Measurements from ENCODE around the gene LTC4S.

LTC4S gene

DNA sequence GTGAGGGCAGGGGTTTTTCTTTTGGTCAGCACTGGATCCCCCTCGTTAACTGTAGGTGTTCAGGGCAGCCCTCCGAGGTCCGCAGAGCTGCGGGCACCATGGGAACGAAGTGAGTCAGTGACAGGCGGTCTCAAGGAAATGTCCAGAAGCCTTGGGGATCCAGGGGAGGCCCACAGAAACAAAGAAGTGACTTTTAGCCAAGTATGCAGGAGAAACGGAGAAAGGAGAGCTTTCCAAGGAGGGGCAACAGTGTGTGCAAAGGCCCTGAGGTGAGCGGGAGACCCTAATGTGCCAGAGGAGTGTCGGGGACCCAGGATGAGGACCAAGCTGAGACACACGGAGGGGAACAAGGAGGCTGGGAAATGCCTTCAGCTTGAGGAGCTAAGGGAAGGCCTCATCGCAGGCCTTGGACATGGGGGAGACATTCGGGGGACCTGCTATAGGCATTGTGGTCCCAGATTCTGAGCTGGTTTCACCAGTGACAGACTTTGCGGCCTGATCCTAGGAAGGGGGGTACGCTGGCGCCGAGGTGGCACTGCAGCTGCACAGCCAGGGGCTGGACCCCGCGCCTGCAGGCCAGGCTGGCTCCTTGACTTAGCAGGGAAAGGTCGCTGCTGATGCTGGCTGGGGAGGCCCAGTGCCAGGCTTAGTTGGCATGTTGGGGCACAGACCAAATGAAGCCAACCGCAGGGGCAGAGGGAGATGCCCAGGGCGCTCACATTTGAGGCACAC is 3.3 kb downstream of the LTC4S start:
- no peak for DNase-seq (ENCODE audit: extremely low spot score)
- CTCF ChIA-PET = interaction anchor here (0.7 to 1.0 kb wide), 2 partner anchors 34 to 205 kb away, joined by 3 read pairs; no protein-coding TSS in a partner anchor
- POLR2A ChIA-PET = no interaction called here

DNA sequence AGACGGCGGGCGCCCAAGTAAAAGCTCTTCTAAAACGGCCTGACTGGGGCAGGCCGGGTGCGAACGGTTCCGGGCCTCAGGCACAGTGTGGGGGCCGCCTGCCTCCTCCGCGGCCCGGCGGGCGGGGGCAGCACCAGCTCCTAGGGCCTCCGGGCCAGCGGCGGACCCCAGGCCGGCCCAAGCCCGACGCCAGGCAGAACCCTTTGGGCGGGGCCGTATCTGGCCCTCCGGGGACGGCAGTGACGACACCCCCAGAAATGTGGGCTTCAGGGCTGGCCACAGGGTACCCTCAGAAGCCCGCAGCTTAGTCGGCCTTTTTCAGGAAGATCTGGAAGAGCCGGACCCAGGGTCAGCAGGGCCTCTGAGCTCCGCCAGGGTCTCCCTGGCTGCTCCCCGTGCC is 4.0 kb downstream of the LTC4S start:
- POLR2A ChIA-PET = interaction anchor here (0.9 kb wide), 1 partner anchor 23 kb away, joined by 3 read pairs; the partner anchor contains the start of gene SQSTM1
- TF ChIP-seq ARNT (IDR thresholded peaks at IDR 0.05) (no peak), TARDBP (IDR thresholded peaks at IDR 0.05) (no peak)
- no peak for DNase-seq (ENCODE audit: extremely low spot score)
- CTCF ChIA-PET = interaction anchor here (1.0 kb wide), 1 partner anchor 35 kb away, joined by 3 read pairs; no protein-coding TSS in a partner anchor

More for the DNA sequence above, 3.3 kb downstream of the LTC4S start:
- TF ChIP-seq BHLHE40 (IDR thresholded peaks at IDR 0.05; ENCODE audit: borderline replicate concordance) = no peak

DNA sequence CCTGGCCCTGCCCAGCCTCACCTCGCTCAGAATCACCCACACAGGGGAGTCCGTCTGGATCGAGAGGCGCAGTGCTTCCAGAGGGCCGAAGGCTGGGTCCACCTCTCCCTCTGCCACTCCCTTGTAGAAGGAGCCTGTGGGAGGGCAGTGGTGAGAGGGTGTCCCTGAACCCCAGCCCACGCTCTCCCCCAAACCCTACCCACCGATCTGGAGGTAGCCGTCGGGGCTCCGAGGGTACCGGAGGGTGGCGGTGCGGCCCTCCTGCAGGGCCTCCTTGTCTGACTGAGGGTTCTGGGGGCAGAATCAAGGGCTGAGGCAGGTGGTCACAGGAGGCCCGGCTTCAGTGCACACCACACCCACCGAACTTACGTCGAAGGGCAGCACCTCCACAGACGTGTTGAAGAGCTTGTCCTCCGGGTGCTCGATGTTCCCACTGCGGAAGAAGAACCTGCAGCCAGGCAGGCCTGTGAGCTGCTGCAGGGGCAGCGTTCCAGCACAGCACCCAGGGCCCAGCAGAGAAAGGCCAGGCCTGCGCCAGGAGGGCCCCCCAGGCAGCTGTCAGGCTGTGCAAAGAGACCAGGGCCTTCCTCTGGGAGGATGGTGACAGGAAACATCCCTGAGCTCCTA is 4.5 kb downstream of the LTC4S start:
- ChIA-PET CTCF (interaction anchor here (1.0 kb wide), 1 partner anchor 35 kb away, joined by 3 read pairs; no protein-coding TSS in a partner anchor), POLR2A (interaction anchor here (0.9 to 1.0 kb wide), 2 partner anchors 22 to 66 kb away, joined by 3 read pairs; partner anchors contain the start of gene SQSTM1)
- no peak for TF ChIP-seq SP1 (IDR thresholded peaks at IDR 0.05)
- TF ChIP-seq TARDBP (IDR thresholded peaks at IDR 0.05) = no peak
- TF ChIP-seq ELF4 (IDR thresholded peaks at IDR 0.05) = no peak
- no peak for TF ChIP-seq LEF1 (IDR thresholded peaks at IDR 0.05; ENCODE audit: borderline replicate concordance)
- TF ChIP-seq ZNF384 (IDR thresholded peaks at IDR 0.05) = no peak
- TF ChIP-seq FOXK2 (IDR thresholded peaks at IDR 0.05) = no peak
- no peak for TF ChIP-seq FOXA1 (IDR thresholded peaks at IDR 0.05)
- TF ChIP-seq BHLHE40 (IDR thresholded peaks at IDR 0.05; ENCODE audit: borderline replicate concordance) = no peak
- no peak for TF ChIP-seq HDGF (IDR thresholded peaks at IDR 0.05; ENCODE audit: borderline replicate concordance)
- TF ChIP-seq FOXM1 (IDR thresholded peaks at IDR 0.05; ENCODE audit: borderline replicate concordance) = no peak
- TF ChIP-seq SUZ12 (IDR thresholded peaks at IDR 0.05) = no peak
- no peak for TF ChIP-seq ARNT (IDR thresholded peaks at IDR 0.05)
- TF ChIP-seq L3MBTL2 (conservative IDR thresholded peaks at IDR 0.05) = no peak
- TF ChIP-seq, protein P1, sequence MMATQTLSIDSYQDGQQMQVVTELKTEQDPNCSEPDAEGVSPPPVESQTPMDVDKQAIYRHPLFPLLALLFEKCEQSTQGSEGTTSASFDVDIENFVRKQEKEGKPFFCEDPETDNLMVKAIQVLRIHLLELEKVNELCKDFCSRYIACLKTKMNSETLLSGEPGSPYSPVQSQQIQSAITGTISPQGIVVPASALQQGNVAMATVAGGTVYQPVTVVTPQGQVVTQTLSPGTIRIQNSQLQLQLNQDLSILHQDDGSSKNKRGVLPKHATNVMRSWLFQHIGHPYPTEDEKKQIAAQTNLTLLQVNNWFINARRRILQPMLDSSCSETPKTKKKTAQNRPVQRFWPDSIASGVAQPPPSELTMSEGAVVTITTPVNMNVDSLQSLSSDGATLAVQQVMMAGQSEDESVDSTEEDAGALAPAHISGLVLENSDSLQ (IDR thresholded peaks at IDR 0.05) = no peak
- no peak for DNase-seq (ENCODE audit: extremely low spot score)

DNA sequence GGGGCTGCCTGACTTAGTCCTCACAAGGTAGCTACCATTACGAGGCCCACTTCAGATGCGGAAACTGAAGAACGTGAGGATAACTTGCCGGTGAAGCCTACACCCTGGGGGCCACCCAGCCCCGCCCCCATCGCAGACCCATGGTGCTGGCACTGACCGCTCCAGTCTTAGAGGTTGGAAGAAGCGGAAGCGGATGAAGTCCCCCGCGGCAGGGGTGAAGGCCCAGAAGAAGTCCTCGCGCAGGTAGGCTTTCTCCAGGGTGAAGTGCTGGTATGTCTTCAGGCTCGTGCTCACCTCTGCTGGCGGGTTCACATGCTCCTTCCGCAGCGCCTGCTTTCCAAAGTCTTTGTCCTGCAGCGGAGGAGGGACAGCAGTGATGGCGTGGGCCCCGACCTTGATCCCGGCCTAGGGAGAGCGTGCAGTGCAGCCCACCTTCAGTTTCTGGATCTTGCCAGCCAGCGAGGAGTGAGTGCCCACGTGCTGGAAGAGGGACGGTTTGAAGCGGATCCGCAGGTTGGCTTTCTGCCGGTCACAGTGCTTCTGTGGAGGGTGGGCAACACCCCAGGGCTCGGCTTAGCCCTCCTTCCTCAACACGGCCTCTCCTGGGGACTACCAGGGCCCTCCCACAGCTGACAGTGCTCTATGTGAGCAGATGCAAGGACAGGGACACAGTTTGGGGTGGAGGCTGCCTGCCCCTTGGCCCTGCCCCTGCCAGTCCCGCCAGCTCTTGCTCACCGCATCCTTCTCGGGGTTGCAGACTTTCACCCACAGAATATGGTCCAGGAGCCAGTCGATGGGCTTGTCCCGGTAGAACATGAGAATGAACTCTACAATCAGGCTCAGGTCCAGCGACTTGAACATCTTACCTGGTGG is 5.2 kb downstream of the LTC4S start:
- no peak for DNase-seq (ENCODE audit: extremely low spot score)
- no peak for TF ChIP-seq FOXK2 (IDR thresholded peaks at IDR 0.05)
- TF ChIP-seq ELF4 (IDR thresholded peaks at IDR 0.05) = no peak
- TF ChIP-seq L3MBTL2 (conservative IDR thresholded peaks at IDR 0.05) = no peak
- no peak for TF ChIP-seq FOXA1 (IDR thresholded peaks at IDR 0.05)
- no peak for TF ChIP-seq BHLHE40 (IDR thresholded peaks at IDR 0.05; ENCODE audit: borderline replicate concordance)
- ChIA-PET CTCF (interaction anchor here (0.7 kb wide), 1 partner anchor 36 kb away, joined by 3 read pairs; no protein-coding TSS in a partner anchor), POLR2A (interaction anchor here (1.0 kb wide), 1 partner anchor 67 kb away, joined by 3 read pairs; no protein-coding TSS in a partner anchor)

DNA sequence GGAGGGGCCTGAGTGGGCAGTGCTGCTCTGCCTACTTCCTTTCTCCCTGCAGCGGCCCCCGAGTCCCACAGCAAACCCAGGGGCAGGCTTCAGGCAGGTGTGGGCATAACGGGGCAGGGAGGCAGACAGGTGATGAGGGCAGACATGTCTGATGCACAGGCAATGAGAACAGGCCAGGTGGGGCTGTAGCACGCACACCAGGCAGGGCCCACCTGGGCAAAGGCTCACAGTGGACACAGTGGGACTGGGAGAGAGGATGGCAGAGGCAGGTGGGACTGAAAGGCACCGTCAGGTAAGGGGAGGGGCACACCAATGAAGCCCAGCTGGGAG is 5.8 kb downstream of the LTC4S start:
- TF ChIP-seq SUZ12 (IDR thresholded peaks at IDR 0.05) = no peak
- no peak for TF ChIP-seq BHLHE40 (IDR thresholded peaks at IDR 0.05; ENCODE audit: borderline replicate concordance)
- no peak for TF ChIP-seq FOXM1 (IDR thresholded peaks at IDR 0.05; ENCODE audit: borderline replicate concordance)
- TF ChIP-seq ZNF384 (IDR thresholded peaks at IDR 0.05) = no peak
- no peak for TF ChIP-seq FOXK2 (IDR thresholded peaks at IDR 0.05)
- TF ChIP-seq LEF1 (IDR thresholded peaks at IDR 0.05; ENCODE audit: borderline replicate concordance) = no peak
- TF ChIP-seq SP1 (IDR thresholded peaks at IDR 0.05) = no peak
- TF ChIP-seq TARDBP (IDR thresholded peaks at IDR 0.05) = no peak
- no peak for TF ChIP-seq ELF4 (IDR thresholded peaks at IDR 0.05)
- TF ChIP-seq HDGF (IDR thresholded peaks at IDR 0.05; ENCODE audit: borderline replicate concordance) = no peak
- no peak for TF ChIP-seq CTBP1 (IDR thresholded peaks at IDR 0.05; ENCODE audit: borderline replicate concordance)
- ChIA-PET CTCF (interaction anchor here (0.7 kb wide), 1 partner anchor 37 kb away, joined by 3 read pairs; no protein-coding TSS in a partner anchor), POLR2A (no interaction called here)
- no peak for DNase-seq (ENCODE audit: extremely low spot score)

DNA sequence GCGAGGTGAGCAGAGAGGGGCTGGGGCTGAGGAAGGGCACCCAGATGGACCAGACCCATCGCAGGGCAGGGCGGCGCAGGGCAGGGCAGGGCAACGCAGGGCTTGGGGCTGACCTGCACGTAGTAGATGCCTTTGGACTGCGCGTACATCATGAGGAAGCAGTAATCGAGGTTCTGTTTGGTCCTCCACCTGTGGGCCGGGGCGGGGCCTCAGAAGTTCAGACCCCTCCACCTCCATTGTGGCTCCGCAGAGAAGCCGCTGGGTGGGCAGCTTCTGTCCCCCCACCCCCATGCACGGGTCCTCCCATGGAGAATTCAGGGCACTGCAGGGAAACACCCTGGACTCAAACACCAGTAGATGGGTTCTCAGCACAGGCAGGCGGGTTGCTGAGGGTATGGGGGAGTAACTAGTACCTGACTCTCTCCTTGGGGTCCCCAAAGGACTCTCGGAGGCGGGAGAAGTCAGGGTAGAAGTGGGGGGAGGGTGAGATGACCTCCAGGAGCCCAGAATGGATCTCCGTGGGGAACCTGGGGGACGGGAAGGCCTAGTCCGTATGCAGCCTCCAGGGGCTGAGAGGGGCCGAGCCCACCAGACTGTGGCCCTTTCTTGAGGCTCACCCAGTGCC is 6.4 kb downstream of the LTC4S start:
- POLR2A ChIA-PET = no interaction called here
- CTCF ChIA-PET = no interaction called here
- no peak for TF ChIP-seq SP1 (IDR thresholded peaks at IDR 0.05)
- no peak for TF ChIP-seq BHLHE40 (IDR thresholded peaks at IDR 0.05; ENCODE audit: borderline replicate concordance)
- no peak for TF ChIP-seq LEF1 (IDR thresholded peaks at IDR 0.05; ENCODE audit: borderline replicate concordance)
- no peak for TF ChIP-seq L3MBTL2 (conservative IDR thresholded peaks at IDR 0.05)
- TF ChIP-seq ZNF384 (IDR thresholded peaks at IDR 0.05) = no peak
- TF ChIP-seq CTBP1 (IDR thresholded peaks at IDR 0.05; ENCODE audit: borderline replicate concordance) = no peak
- no peak for TF ChIP-seq NFRKB (IDR thresholded peaks at IDR 0.05)
- TF ChIP-seq FOXK2 (IDR thresholded peaks at IDR 0.05) = no peak
- TF ChIP-seq FOXA1 (IDR thresholded peaks at IDR 0.05) = no peak
- no peak for TF ChIP-seq SUZ12 (IDR thresholded peaks at IDR 0.05)
- TF ChIP-seq TARDBP (IDR thresholded peaks at IDR 0.05) = no peak
- TF ChIP-seq HDGF (IDR thresholded peaks at IDR 0.05; ENCODE audit: borderline replicate concordance) = no peak
- TF ChIP-seq ARNT (IDR thresholded peaks at IDR 0.05) = no peak
- DNase-seq (ENCODE audit: extremely low spot score) = no peak

Data from HEK293T (cell line).